NCI-H524 treated with DMSO at 0.1 percent for 48 hours (cell line): Measurements from ENCODE around the gene ABR.
A peak's percentile ranks its signal among the peaks of the same experiment; 100 is the strongest.
"Not testable (repeated sequence)": the region's sequence is repeated elsewhere in the genome, so short reads cannot be mapped to it uniquely, and the experiment has no call there.

Source experiments
- DNase-seq: peaks from one replicate; lab custom pipeline; 2025; lab: John Stamatoyannopoulos, UW

Gene ABR

DNA sequence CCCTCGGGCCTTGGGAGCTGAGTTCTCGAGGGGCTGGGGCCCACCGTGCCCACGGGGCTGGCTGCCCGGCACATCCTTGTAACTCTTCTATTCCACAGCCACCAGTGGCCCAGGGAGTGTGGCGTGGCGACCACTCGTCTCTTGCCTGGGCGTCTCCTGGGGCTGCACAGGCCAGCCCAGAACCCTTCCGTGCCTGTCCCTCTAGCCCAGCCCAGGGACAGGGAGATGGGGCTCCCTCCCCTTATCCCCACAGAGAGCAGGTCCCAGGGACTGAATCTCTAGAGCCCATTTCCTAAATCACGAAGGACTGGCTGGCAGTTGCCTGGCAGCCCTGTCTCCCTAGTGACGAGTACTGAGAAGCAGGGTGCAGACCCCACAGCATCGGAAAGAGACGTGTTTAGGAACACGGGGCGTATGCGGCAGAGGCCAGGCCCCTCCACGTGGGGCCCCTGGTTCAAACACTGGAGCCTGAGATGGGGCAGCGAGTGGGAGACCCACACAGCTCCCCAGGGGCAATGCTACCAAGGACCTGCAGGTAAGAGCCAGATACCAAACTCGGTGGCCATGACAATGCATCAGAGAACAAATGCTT, 131.8 kb downstream of the ABR start:
- DNase-seq = no peak

DNA sequence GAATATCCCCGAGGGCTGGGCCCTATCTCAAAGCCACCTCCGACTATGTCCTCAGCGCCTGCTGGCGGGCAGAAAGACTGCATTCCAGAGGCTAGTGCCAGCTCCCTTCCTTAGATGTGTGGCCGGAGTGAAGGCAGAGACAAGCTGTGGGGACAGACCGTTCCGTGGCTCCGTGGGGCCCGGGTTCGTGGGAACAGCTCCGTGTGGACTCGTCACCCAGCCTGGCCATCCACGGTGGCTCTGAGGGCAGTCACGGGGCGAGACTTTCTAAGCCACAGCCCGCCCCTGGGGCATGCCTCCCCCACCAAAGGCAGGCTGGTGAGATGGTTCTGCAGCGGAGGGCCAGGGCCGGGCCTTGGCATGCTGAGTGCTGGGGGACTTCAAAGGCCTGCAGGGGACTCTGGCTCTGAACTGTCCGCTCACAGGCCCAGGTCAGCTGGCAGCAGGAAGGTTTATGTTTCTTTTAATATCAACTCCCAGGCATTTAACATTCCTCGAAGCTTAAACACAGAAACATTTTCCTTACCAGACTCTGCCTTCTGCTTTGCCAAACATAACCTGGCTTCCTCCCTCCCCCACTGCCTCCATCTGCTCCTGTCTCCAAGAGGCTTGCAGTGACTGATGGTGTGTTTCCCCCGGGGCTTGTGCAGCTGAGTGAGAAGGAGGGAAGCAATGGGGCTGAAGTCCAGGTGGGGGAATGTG, 132.5 kb downstream of the ABR start:
- DNase-seq = peak; percentile 71

DNA sequence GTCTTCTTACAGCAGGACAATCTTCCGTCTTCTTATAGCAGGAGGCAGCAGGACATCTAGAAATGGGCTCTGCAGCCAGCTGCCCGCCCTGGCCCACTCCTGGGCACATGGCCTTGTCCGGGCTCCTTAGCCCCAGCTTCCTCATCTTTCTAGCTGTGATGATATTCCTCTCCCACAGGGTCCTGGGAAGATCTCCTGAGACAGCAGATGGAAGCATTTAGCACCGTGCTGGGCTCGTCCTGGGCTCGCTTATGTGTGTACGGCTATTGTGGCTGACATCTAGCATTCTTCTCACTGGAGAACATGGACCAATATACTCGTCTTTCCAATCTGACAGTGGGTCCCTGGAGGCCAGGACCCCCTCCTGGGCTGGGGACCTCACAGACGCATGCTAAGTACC, 134.3 kb downstream of the ABR start:
- no peak for DNase-seq

DNA sequence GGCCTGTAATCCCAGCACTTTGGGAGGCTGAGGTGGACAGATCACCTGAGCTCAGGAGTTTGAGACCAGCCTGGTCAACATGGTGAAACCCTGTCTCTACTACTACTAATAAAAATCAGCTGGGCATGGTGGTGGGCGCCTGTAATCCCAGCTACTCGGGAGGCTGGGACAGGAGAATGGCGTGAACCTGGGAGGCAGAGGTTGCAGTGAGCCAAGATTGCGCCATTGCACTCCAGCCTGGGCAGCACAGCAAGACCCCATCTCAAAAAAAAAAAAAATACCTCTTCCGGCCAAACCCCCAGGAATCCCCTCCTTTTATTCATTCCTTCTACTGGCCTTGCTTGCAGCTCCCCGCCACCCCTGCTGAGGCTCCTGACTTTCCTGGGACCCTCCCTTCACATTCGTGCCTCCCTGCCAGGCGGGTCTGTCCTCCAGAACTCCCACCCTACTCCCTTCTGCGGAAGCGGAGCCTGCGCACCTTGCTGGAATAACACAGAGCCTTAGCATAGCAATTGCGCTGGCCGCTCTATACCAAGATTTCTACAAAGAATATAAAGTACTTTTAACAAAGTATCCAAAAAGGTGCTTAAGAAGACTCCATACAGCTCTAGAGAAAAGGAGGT, 135.3 kb downstream of the ABR start:
- DNase-seq = not testable (repeated sequence)

DNA sequence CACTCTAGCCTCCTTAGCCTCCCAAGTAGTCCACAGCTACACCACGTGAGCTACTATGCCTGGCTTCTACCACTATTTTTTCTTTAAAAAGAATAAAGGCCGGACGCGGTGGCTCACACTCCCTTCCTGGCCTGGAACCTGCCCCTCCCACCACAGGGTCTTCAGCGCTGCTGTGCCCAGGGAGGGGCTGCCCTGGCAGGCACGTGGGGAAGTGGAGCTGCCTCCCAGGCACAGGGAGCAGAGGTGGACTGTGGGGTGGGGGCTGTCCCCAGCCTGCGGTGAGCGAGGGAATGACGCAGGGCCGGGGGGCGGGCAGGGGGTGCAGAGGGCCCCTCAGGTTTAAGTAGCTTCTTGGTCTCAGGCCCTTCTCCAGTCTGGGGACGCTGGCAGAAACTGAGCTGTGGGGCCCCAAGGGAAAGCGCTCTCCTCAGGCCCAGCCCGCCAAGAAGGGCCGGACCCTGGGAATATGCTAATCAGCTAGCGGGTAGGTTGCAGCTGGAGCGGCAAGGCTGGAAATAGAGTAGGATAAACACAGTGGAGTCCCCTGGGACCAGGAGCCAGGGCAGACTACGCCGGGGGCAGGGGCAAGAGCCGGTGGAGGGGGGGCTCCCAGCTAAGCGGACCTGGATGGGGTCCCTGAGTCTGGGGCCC, 136.1 kb downstream of the ABR start:
- DNase-seq = no peak

DNA sequence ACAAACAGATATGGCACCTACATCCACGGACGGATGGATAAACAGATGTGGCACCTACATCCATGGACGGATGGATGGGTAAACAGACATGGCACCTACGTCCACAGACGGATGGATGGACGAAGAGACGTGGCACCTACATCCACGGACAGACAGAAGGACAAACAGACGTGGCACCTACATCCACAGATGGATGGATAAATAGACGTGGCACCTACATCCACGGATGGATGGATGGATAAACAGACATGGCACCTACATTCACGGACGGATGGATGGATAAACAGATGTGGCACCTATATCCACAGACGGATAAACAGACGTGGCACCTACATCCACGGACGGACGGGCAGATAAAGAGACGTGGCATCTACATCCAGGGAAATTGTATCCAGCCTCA, 137.3 kb downstream of the ABR start:
- DNase-seq = no peak

DNA sequence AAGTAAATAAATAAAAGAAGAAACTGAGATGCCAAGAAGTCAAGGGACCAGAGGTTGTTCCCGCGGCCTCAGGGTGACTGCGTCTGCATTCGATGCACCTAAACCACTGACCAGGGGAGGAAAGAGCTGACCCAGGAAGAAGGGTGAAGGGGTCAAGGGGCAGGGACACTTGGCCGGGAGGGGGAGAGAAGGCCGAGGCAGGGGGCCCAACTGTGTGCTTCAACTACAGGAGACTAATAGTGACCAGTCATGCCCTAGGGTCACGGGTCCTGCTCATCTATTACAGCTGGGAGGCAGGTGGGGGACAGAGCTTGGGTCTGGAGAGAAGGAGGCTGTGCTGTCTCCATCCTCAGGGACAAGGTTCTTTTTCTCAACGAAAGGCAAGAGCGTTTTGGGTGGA, 138.0 kb downstream of the ABR start:
- DNase-seq = no peak

DNA sequence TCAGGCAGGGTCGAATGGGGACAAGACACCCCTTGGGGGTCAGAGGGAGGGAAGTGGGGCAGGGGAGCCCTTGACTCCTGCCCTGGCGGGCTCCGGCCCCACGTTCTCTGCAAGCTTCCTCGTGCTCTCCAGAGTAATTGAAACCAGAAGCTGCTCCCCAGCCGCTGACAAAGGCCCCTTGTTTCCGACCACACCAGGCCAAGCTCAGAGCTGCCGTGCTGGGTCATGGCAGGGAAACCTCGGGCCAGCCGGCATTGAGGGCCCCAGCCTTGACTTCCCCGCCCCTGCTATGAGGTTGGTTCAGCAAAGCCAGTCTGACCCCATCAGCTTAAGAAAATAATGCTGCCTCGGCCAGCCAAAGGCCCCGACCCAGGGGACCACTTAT, 139.6 kb downstream of the ABR start:
- DNase-seq = no peak

DNA sequence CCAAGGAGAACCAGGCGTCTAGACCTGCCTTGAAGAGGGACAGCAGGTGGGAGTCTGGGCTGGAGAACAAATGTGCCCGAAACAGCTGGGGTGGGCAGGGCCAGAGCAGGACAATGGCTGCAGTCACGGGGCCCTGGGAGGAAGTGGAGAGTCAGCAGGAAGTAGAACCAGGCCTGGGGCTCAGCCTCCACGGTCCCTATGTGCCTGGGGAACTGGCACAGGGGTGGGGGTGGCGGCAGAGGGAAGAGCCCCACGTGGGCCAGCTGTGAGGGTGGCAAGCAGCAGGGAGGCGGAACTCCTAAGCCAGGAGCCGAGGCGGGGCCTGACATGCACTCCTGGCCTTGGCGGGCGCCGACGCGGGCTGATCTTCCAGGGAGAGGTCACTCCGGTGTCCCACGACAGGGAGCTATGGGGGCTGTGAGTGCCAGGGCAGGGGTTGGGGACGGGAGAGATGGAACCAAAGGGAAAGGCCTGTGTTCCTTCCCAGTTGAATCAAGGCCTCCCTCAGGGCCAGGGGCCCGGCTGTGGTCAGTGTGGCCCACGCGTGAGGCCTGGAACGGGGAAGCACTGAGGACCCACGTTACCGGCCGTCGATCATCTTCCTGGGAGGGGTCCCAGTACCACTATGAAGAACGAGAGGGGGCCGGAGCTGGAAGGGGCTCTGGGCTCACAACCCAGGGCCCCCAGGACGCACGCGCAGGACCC, 140.1 kb downstream of the ABR start:
- peak; percentile 64 for DNase-seq

DNA sequence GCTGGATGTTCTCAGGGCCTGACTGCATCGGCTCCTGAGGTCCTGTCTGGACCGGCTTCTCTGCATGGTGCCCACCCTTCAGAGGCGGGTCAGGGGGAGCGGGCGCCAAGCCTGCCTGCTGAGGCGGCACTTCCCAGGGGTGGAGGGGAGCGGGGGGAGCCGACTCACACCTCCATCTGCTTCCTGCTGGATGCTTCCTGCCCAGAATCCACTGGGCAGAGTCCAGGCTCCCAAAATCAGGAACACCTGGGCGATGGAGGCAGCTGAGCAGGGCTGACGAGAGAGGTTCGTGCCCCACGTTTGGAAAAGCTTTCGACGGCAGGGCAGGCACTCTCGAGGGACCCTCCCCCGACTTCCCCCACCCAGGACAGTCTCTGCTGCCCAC, 140.7 kb downstream of the ABR start:
- no peak for DNase-seq

DNA sequence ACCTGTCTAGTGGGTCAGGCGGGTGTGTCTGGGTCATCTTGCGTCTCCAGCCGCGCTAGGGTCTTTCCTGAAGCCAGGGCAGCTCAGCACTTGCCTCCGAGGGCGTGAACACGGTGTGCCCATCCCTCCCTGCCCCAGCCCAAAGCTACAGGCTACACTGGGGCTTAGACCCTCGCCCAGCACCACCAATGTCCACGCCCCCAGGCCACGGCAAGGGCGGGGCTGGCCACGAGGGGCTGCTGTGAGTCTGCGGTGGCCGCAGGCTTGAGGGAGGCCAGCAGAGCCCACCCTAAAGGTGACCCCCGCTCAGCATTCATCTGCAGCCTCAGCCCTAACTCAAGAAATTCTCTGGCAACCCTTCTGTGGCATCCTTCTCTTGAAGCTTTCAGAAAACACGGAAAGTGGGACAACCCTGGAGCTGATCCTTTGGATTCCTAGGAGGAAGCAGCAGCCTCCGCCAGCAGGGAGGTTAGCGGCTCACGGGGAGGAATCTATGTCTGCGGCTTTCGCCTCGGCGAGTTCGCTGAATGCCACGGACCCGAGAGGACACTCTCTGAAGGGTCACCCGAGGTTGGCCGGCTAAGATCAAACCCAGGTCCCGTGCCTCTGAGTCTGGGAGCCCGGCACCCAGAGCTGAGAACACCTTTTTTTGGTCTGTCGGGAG, 141.2 kb downstream of the ABR start:
- no peak for DNase-seq

DNA sequence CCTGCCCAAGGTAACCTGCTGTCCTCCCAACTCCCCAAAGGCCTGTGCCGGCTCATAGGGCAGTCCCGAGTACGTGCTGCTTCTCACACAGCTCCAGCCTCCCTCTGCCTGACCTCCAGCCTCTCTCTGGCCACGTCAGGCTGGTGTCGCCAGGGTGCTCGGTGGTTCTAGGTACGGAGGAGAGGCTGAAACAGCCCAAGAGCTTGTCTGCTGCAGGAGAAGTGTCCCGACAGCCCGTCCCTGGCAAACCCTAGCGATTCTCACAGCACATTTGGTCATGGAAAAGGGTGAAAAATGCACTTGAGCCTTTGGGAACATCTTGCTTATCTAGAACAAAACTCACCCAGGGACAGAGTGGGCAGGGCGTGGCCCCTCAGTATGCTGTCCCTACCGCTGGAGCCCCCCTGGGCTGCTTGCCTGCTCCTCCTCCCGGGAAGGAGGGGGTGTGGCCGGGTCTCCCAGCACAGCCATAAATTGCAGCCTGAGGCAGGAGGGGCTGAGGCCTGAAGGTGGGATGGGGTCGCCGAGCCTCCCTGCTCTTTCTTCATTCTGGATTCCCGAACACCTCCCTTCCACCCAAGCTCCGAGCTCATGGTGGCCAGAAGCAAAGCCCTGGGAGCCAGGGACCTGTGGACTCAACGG, 142.4 kb downstream of the ABR start:
- no peak for DNase-seq

DNA sequence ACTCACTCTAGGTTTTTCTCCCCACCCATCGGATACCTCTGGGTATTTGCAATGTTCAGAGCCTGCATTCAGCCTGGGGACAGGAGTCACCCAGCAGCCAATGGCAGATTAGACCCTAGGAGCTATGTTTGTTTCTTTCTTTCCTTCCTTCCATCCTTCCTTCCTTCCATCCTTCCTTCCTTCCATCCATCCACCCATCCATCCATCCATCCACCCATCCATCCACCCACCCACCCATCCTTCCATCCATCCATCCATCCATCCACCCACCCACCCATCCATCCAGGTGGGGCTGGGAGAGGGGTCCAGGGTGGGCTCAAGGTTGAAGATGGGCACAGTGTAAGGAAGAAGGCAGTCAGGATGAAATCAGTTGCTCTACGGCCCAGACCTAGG, 142.9 kb downstream of the ABR start:
- no peak for DNase-seq

DNA sequence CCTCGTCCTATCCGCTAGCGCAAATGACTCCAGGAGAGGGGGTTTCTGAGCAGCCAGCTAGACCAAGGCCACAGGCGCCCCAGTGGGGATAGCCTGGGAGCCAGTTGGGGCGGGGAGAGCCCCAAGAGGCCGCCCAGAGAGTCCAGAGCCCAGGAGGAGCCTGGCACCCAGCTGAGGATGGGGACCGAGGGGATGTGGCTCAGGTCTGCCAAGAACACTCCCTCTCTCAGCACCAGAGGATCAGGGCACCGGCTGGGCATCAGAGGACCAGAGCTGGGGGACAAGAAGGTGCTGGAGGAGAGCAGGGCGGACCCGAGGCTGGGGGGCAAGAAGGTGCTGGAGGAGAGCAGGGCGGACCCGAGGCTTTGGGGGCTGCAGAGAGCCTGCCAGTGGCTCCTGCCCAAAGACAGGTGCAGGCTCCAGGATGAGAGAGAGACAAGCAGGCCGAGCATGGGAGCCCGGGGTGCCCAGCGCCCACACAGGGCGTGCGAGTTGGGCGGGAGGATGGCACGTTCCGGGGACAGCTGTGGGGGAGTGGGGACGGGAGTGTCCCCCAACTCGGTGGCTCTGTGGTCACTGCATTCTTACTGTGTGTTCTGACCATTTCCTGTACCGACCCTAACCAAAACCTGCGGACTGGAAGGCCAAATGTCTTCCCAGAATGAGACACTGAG, 143.5 kb downstream of the ABR start:
- DNase-seq = no peak

DNA sequence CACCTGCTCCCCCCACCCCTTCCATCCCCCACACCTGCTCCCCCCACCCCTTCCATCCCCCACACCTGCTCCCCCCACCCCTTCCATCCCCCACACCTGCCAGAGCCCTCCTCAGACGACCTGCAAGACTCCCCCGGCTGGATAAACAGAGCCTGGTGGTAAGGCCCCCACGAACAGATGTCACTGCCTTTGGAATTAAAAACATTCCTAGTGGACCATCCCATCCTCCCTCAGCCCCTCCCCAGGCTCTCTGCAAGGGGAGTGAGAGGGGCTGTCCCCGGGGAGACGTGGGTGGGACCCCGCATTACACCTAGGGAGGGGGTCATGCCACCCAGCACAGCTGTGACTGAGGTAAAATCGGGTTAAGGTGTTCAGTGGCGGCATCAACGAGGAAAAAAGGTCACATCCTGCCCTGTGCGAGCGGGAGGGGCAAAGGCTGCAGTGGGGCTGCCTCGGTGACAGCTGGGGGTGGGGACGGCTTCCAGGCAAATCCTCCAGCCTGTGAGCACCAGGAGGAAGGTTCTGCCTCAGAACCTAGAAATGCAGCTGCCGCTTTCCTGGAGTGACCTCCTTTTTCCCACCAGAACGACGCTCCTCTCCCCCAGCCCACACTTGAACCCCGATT, 144.1 kb downstream of the ABR start:
- DNase-seq = peak; percentile 93

DNA sequence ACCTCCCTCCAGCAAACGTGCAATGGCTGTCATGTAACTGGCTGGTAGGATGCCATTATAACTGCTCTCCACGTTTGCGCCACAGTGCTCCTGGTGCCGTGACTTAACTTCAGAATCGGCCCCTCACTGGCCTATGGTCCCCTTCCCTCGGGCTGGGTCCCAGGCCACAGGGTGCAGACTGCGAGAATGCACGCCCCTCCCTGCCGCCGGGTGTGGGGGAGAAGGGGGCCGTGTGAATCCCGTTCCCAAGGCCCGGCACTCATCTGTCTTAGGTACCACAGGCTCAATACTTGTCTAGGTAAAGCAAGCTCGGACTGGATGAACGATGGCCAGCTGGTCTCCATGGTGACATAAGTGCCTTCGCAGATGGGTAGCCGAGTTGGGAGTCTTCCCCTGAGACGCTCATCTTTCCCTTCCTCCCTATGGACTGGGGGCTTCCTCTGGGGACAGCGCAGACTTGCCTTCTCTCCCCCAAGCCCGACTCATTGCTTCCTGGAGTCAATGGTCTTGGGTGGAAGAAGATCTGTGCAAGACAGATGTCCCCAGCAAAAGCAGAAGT, 145.1 kb downstream of the ABR start:
- DNase-seq = peak; percentile 95

DNA sequence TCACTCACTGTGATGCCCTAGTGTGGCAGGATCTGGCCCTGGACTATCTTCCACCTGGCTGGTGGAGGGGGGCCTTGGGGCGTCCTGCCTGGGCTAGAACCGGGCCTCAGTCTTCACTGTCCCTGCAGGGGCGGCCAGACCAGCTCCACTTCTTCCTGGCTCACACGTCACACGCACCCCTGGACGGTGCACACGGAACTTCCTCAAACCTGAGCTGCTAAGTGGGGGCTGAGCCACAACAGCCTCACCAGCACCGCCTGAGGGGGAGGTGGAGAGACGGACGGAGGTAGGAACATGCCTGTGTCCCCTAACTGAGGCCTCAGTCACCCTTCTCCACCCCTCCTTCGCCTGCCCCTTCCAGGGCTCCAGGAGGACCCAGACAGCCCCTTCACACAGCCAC, 146.3 kb downstream of the ABR start:
- no peak for DNase-seq

DNA sequence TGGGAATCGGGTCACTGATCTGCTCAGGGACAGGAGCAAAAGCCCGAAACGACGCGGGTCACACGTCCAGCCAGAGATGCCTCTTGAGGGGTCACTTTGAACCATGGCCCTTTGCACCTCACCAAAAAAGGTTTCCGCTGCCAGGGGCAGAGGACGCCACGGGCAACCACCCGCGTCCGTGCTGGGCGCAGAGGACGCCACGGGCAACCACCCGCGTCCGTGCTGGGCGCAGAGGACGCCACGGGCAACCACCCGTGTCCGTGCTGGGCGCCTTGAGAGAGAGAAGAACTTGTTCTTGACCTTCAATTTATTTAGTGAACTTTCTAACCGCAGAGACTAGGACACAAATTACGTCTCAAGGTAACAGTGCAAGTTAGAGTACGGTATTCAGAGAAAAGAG, 147.4 kb downstream of the ABR start:
- DNase-seq = no peak

DNA sequence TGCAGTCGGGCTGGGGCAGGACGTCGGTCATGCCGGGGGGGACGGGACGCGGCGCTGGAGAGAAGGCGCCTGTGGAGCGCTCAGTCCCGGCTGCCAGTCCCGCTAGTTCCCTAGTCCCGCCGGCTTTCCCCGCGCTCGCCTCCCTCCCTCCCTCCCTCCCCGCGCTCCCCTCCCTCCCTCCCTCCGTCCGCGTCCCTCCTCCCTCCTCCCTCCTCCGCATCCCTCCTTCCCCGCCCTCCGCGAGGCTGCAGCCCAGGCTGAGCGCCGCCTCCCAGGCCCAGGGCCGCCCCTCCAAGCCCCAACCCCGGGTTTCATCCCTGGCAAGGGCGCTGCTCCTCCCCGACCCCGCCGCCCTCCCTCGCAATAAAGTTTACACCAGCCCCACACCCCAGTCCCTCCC, 148.1 kb downstream of the ABR start:
- no peak for DNase-seq
